ENCODE data around the gene LIN52. TPM values are rescaled to one million over a fixed set of nuclear protein-coding genes. Genes with fewer than 3 reads are reported as not detected.

Gene LIN52
- total and polyA plus RNA-seq, 2 of the 13 experiments (the other 11 are each of a cell fraction or from before 2014, with no cell fraction given) = 11.4 to 23.3 TPM

DNA sequence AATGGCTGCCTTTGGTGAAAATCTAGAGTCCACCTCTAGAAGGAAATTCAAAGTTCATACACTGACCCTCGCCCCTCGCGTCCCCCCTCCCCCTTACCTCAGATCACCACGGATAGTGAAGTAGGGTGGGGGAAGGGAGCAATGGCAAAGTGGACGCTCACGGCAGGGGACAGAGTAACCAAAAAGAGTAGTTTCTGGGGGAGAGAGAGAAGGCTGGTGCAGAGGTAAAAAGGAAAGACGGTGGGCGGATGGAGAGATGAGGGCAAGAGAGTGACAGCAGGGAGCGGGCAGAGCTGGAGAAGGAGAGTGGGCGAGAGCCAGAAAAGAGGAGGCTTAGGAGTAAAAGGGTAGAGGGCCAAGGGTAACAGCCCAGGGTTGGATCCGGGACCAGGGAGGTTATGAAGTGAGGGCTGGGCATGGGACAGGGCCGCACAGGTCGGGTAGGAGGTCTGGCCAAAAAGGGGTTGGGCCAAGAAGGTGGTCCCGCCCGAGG lies 926 bp upstream of the LIN52 start (continued):
- TF ChIP-seq, protein P1, sequence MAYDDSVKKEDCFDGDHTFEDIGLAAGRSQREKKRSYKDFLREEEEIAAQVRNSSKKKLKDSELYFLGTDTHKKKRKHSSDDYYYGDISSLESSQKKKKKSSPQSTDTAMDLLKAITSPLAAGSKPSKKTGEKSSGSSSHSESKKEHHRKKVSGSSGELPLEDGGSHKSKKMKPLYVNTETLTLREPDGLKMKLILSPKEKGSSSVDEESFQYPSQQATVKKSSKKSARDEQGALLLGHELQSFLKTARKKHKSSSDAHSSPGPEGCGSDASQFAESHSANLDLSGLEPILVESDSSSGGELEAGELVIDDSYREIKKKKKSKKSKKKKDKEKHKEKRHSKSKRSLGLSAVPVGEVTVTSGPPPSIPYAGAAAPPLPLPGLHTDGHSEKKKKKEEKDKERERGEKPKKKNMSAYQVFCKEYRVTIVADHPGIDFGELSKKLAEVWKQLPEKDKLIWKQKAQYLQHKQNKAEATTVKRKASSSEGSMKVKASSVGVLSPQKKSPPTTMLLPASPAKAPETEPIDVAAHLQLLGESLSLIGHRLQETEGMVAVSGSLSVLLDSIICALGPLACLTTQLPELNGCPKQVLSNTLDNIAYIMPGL (CRISPR knock-in tag; IDR thresholded peaks at IDR 0.05; ENCODE audit: borderline replicate concordance in 1 of 2, low read depth in 1 of 2) = no peak; a peak in 1 of 4 replicates
- TF ChIP-seq ZNF616 (CRISPR knock-in tag; IDR thresholded peaks at IDR 0.05; ENCODE audit: low read depth) = 0 out of 2 replicates have a peak, but pooled peaks have one; percentile 1
- 0 out of 2 replicates have a peak, but pooled peaks have one; percentile 37 for TF ChIP-seq ELF4 (CRISPR knock-in tag; IDR thresholded peaks at IDR 0.05; ENCODE audit: borderline replicate concordance)
- 0 out of 2 replicates have a peak, but pooled peaks have one; percentile 80 for TF ChIP-seq ZNF33B (CRISPR knock-in tag; IDR thresholded peaks at IDR 0.05)
- no peak for TF ChIP-seq HMG20B (CRISPR knock-in tag; conservative IDR thresholded peaks at IDR 0.05)
- peak; percentile 13 for TF ChIP-seq U2AF1 (optimal IDR thresholded peaks at IDR 0.05; ENCODE audit: low read depth, low read length)
- TF ChIP-seq ZNF235 (CRISPR knock-in tag; IDR thresholded peaks at IDR 0.05; ENCODE audit: borderline replicate concordance) = peak; percentile 78; the same call in 1 of the 2 replicates
- TF ChIP-seq ZNF343 (CRISPR knock-in tag; IDR thresholded peaks at IDR 0.05) = peak; percentile 20
- no peak for TF ChIP-seq DNMT1 (CRISPR knock-in tag; IDR thresholded peaks at IDR 0.05)
- TF ChIP-seq, protein P2, sequence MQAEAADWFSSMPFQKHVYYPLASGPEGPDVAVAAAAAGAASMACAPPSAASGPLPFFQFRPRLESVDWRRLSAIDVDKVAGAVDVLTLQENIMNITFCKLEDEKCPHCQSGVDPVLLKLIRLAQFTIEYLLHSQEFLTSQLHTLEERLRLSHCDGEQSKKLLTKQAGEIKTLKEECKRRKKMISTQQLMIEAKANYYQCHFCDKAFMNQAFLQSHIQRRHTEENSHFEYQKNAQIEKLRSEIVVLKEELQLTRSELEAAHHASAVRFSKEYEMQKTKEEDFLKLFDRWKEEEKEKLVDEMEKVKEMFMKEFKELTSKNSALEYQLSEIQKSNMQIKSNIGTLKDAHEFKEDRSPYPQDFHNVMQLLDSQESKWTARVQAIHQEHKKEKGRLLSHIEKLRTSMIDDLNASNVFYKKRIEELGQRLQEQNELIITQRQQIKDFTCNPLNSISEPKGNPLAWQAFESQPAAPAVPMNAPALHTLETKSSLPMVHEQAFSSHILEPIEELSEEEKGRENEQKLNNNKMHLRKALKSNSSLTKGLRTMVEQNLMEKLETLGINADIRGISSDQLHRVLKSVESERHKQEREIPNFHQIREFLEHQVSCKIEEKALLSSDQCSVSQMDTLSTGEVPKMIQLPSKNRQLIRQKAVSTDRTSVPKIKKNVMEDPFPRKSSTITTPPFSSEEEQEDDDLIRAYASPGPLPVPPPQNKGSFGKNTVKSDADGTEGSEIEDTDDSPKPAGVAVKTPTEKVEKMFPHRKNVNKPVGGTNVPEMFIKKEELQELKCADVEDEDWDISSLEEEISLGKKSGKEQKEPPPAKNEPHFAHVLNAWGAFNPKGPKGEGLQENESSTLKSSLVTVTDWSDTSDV (CRISPR knock-in tag; IDR thresholded peaks at IDR 0.05) = peak; percentile 70; the same call in 1 of the 2 replicates
- TF ChIP-seq ZNF282 (IDR thresholded peaks at IDR 0.05; ENCODE audit: partially characterized antibody) = no peak
- TF ChIP-seq, protein P3, sequence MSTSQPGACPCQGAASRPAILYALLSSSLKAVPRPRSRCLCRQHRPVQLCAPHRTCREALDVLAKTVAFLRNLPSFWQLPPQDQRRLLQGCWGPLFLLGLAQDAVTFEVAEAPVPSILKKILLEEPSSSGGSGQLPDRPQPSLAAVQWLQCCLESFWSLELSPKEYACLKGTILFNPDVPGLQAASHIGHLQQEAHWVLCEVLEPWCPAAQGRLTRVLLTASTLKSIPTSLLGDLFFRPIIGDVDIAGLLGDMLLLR (CRISPR knock-in tag; IDR thresholded peaks at IDR 0.05) = 0 out of 2 replicates have a peak, but pooled peaks have one; percentile 49
- TF ChIP-seq, protein P4, sequence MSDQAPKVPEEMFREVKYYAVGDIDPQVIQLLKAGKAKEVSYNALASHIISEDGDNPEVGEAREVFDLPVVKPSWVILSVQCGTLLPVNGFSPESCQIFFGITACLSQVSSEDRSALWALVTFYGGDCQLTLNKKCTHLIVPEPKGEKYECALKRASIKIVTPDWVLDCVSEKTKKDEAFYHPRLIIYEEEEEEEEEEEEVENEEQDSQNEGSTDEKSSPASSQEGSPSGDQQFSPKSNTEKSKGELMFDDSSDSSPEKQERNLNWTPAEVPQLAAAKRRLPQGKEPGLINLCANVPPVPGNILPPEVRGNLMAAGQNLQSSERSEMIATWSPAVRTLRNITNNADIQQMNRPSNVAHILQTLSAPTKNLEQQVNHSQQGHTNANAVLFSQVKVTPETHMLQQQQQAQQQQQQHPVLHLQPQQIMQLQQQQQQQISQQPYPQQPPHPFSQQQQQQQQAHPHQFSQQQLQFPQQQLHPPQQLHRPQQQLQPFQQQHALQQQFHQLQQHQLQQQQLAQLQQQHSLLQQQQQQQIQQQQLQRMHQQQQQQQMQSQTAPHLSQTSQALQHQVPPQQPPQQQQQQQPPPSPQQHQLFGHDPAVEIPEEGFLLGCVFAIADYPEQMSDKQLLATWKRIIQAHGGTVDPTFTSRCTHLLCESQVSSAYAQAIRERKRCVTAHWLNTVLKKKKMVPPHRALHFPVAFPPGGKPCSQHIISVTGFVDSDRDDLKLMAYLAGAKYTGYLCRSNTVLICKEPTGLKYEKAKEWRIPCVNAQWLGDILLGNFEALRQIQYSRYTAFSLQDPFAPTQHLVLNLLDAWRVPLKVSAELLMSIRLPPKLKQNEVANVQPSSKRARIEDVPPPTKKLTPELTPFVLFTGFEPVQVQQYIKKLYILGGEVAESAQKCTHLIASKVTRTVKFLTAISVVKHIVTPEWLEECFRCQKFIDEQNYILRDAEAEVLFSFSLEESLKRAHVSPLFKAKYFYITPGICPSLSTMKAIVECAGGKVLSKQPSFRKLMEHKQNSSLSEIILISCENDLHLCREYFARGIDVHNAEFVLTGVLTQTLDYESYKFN (CRISPR knock-in tag; conservative IDR thresholded peaks at IDR 0.05) = peak; percentile 52
- no peak for TF ChIP-seq DR1 (CRISPR knock-in tag; IDR thresholded peaks at IDR 0.05)
- 0 out of 2 replicates have a peak, but pooled peaks have one; percentile 1 for TF ChIP-seq MIER3 (CRISPR knock-in tag; IDR thresholded peaks at IDR 0.05; ENCODE audit: borderline replicate concordance)
- TF ChIP-seq ZBTB42 (CRISPR knock-in tag; IDR thresholded peaks at IDR 0.05) = peak; percentile 78
- no peak for TF ChIP-seq PAX8 (CRISPR knock-in tag; IDR thresholded peaks at IDR 0.05; ENCODE audit: borderline replicate concordance)
- peak; percentile 83 for TF ChIP-seq HNF4A (CRISPR knock-in tag; IDR thresholded peaks at IDR 0.05)
- TF ChIP-seq YY1 (IDR thresholded peaks at IDR 0.05; ENCODE audit: insufficient read depth, insufficient replicate concordance, low read depth, low read length) = peak; percentile 45
- peak; percentile 75; the same call in 1 of the 2 replicates for TF ChIP-seq ZNF891 (CRISPR knock-in tag; IDR thresholded peaks at IDR 0.05)
- TF ChIP-seq NCOR1 (IDR thresholded peaks at IDR 0.05; ENCODE audit: borderline replicate concordance, low read length) = 0 out of 2 replicates have a peak, but pooled peaks have one; percentile 47

All from HepG2 (cell line).